Inferior parietal cortex (tissue), 1 donor: ENCODE measurements around the gene PCID2.

ENCODE experiments used
- DNase-seq: peaks from one replicate; pipeline ENCODE4 v3.0.0-alpha.2; 2016; ENCODE audit errors: extremely low spot score

The PCID2 gene

GRCh38 chr13:113149711-113150549 lies 58.5 kb downstream of the PCID2 start:
- no peak for DNase-seq

- no peak for DNase-seq
These were observed 59.4 kb downstream of the PCID2 start for GRCh38 chr13:113148940-113149503.

GRCh38 chr13:113148407-113148806 lies 60.1 kb downstream of the PCID2 start:
- DNase-seq, result no peak

GRCh38 chr13:113147206-113147605 lies 61.3 kb downstream of the PCID2 start:
- no peak for DNase-seq

DNA sequence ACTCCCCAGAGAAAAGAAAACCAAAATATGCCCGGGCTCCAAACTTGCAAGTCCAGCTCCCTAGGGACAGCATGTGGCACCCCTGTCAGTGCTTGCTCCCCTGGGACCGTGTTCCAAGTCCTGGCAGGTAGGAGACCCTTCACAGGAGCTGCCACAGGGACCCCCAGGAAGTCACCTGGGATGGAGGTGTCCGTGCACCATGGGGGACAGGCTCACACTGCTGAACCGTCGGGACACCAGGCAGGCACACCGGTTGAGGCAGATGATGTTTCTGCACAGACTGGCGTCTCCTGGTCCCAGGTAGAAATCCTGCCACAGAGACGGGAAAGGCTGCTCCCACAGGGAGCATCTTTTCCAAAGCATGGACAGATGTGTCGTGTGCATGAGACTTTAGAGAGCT lies 61.7 kb downstream of the PCID2 start:
- DNase-seq, result no peak

GRCh38 chr13:113145911-113146598 lies 62.4 kb downstream of the PCID2 start:
- DNase-seq, result no peak

DNA sequence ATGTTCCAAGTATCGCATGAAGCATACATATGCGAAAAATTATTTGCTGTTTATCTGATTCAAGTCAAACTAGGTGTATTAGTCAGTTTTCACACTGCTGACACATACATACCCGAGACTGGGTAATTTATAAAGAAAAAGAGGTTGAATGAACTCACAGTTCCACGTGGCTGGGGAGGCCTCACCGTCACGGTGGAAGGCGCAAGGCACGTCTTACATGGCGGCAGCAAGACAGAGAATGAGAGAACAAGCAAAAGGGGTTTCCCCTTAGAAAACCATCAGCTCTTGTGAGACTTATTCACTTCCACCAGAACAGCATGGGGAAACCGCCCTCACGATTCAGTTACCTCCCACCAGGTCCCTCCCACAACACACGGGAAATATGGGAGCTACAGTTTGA lies 63.0 kb downstream of the PCID2 start:
- DNase-seq, result no peak

DNA sequence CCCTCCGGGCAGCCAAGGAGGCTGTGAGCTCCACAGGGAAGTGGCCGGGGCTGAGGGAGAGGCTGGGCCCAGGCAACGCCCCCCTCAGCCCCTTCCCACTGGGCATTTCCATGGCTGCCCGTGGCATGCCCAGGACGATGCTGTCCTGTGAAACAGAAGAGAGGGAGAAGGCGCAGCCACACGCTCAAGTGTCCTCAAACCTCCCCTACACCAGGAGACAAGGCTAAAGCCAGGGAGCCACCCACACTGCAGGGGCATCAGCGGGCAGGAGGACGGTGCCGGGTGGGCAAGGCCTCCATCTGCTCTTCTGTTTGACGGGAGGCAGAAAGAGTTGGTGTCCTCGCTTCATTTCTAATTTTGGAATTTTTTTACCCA lies 64.2 kb downstream of the PCID2 start:
- DNase-seq, result no peak

DNA sequence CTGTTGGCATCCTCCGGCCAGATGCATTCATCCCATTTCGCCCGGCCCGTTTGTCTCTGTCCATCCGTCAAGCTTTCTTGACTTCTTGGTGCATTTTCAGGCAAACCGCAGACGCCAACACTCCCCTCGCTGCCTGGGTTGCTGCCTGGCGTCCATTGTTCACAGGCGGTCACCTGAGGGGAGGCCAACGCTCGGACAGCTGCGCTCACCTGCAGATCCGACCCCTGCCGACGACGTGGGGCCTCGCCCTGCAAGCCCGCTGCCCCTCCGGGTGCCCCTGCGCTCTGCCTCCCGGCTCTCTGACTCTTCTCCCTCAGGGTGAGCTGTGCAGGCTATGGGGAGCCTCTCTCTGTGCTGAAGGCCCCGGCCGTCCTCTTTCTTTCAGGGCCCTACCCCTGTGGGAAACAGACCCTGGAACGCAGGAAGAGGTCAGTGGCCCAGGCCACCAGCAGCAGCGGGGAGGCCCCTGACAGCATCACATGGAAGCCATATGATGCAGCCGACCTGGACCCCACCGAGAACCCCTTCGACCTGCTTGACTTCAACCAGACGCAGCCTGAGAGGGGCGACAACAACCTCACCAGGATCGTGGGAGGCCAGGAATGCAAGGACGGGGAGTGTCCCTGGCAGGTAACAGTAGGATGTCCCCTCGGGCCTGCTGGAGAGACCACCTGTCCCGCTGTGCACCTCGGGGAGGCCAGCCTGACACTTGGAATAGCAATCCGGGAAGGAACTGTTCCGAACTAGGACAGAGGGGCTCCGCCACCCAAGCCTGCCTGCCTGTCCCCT lies 64.8 kb downstream of the PCID2 start:
- DNase-seq, result no peak

- DNase-seq, result no peak
These were observed 65.6 kb downstream of the PCID2 start for GRCh38 chr13:113142876-113143275.

- DNase-seq, result no peak
These were observed 66.9 kb downstream of the PCID2 start for GRCh38 chr13:113141601-113141970.

DNA sequence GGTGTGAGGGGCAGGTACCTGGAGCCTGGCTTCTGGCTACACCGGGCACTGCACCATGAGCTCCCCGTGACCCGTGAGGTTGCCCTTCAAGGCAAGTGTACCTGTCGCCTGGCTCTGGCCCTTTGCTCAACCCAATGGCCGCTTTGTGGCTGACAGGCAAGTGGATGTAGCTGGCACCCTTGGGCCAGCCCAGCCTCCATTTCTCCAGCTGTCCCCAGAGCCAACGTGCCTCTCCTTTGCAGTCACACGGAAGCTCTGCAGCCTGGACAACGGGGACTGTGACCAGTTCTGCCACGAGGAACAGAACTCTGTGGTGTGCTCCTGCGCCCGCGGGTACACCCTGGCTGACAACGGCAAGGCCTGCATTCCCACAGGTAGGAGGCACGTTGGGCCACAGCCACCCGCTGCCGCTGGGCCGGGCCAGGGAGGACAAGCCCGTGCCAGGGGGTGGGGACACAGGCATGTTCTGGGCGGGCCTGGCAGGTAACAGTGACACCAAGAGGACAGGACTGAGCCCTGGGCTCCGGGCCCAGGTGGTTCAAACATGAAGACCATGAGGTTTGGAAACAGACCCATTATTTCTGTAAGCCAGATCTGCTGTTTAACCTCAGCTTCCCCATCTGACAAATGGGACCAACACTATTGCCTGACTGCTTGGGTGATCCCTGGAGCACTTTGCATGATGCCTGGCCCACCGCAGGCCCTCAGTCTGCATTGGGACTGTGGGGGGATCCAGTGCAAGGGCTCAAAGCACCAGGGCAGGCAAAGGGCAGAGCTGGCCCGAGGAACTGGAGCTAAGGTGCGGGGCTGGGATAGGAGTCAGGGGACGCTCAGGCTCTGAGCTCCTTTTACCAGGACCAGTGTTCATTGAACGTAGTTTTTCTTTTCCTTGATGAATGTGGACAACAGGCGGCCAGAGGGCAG lies 67.5 kb downstream of the PCID2 start:
- DNase-seq, result no peak

GRCh38 chr13:113139577-113139976 lies 68.9 kb downstream of the PCID2 start:
- no peak for DNase-seq

DNA sequence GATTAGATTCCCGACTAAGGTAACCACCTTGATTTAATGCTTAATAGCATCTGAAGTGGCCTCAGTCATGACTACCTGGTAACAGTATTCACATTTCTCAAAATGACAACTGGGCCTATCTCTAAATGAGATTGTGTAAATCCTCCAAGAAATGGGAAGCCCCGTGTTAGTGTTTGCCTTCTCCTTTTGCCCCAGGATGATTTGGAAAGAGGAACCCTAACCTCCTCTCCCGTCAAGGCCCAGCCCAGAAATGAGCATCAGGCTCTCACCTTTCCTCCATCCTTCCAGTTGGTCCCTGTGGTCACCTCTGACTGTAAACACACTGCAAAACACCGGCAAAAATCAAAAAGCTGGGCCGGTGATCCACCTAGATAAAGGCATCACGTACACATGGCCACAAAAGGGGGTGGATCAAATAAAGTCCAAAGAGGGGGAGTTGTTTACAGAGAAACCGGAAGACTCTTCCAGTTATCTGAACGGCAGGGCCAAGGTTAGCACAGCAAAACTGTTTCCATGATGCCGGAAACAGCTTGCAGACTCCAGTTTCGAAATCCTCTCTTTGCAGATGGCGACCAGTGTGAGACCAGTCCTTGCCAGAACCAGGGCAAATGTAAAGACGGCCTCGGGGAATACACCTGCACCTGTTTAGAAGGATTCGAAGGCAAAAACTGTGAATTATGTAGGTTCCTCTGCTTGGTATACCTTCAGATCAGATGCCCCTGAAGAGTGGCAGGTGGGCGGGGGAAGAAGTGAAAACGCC lies 69.5 kb downstream of the PCID2 start:
- DNase-seq, result no peak

- DNase-seq, result no peak
These were observed 70.7 kb downstream of the PCID2 start for GRCh38 chr13:113137691-113138298.

- no peak for DNase-seq
These were observed 73.1 kb downstream of the PCID2 start for GRCh38 chr13:113135281-113135760.

- DNase-seq, result no peak
These were observed 78.3 kb downstream of the PCID2 start for GRCh38 chr13:113129921-113130750.

DNA sequence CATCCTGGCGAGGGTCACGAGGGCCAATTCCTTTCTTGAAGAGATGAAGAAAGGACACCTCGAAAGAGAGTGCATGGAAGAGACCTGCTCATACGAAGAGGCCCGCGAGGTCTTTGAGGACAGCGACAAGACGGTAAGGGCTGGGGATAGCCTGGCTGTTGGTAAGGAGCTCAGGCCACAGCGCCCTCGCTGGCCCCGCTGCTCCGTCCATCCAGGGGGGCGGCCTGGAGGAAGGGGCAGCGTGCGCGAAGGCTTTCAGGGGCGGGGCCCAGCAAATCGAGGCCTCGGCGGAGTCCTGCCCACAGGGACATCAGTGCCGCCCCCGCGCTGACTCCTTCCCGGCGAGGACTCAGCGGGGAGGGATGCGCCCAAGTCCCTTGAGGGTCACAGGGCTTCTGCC lies 79.0 kb downstream of the PCID2 start:
- no peak for DNase-seq
